Chondrocyte (in vitro differentiated cells): ENCODE results near the gene ATM. TPM values are rescaled to one million over a fixed set of nuclear protein-coding genes. Genes with fewer than 3 reads are reported as not detected.
A peak's percentile ranks its signal among the peaks of the same experiment; 100 is the strongest.

ENCODE experiments used
- DNase-seq: peaks from one replicate; pipeline ENCODE4 v3.0.0; 2021; ENCODE audit warnings: mixed read lengths, low spot score
- H3K27ac Mint-ChIP-seq: one replicate; pipeline ENCODE4 v1.8.0; 2021; ENCODE audit warnings: mild to moderate bottlenecking, moderate library complexity, mixed read lengths; ENCODE audit not compliant: unreplicated experiment
- H3K27me3 Mint-ChIP-seq: 2 replicates; pipeline ENCODE4 v1.8.0; 2021; ENCODE audit warnings: low read depth, mixed read lengths
- H3K36me3 Mint-ChIP-seq: 2 replicates; pipeline ENCODE4 v1.8.0; 2021; ENCODE audit warnings: low read depth, mixed read lengths
- H3K4me1 Mint-ChIP-seq: 2 replicates; pipeline ENCODE4 v1.8.0; 2021; ENCODE audit warnings: low read depth, mild to moderate bottlenecking, mixed read lengths
- H3K4me3 Mint-ChIP-seq: one replicate; pipeline ENCODE4 v1.8.0; 2021; ENCODE audit warnings: mild to moderate bottlenecking, moderate library complexity, mixed read lengths; ENCODE audit not compliant: unreplicated experiment
- H3K9me3 Mint-ChIP-seq: 2 replicates; pipeline ENCODE4 v1.8.0; 2021; ENCODE audit warnings: low read depth, mixed read lengths
- CTCF ChIP-seq: fragments of 200-600 bp; sonication (generic); IDR thresholded peaks from 2 replicates; pipeline ENCODE4 v1.5.0; 2021; ENCODE audit warnings: antibody characterized with exemption, mild to moderate bottlenecking, moderate library complexity
- total RNA-seq: library from RNA; stranded (reverse); gene quantifications from 3 replicates; pipeline ENCODE4 v1.2.1, GENCODE V29; 2021

The ATM gene
- total RNA-seq, 1 donor from 2014 or later = 59.5 TPM

GRCh38 chr11:108216988-108217387 lies 5.9 kb upstream of the ATM start:
- H3K27me3 Mint-ChIP-seq = no peaks in the 10 kb centered on the region
- H3K36me3 Mint-ChIP-seq = no peaks in the 10 kb centered on the region
- no peak for TF ChIP-seq CTCF
- H3K27ac Mint-ChIP-seq = no peak overlapping the region
- DNase-seq = no peak
- H3K9me3 Mint-ChIP-seq = no peaks in the 10 kb centered on the region
- H3K4me1 Mint-ChIP-seq = peaks cover 29% of the 10 kb centered on the region
- H3K4me3 Mint-ChIP-seq = no peak overlapping the region

GRCh38 chr11:108218455-108218854 lies 4.4 kb upstream of the ATM start:
- Mint-ChIP-seq H3K4me3 (no peak overlapping the region), H3K4me1 (peaks cover 29% of the 10 kb centered on the region), H3K27ac (no peak overlapping the region), H3K36me3 (no peaks in the 10 kb centered on the region), H3K27me3 (no peaks in the 10 kb centered on the region), H3K9me3 (no peaks in the 10 kb centered on the region)
- DNase-seq = no peak
- no peak for TF ChIP-seq CTCF

GRCh38 chr11:108218912-108219783 lies 3.7 kb upstream of the ATM start:
- no peaks in the 10 kb centered on the region for H3K9me3 Mint-ChIP-seq
- no peak overlapping the region for H3K4me3 Mint-ChIP-seq
- DNase-seq = no peak
- H3K4me1 Mint-ChIP-seq = peaks cover 29% of the 10 kb centered on the region
- H3K27me3 Mint-ChIP-seq = no peaks in the 10 kb centered on the region
- no peak overlapping the region for H3K27ac Mint-ChIP-seq
- no peaks in the 10 kb centered on the region for H3K36me3 Mint-ChIP-seq
- TF ChIP-seq CTCF = no peak

GRCh38 chr11:108220721-108221336 lies 2.0 kb upstream of the ATM start:
- H3K27me3 Mint-ChIP-seq = no peaks in the 10 kb centered on the region
- peak; percentile 33 for TF ChIP-seq CTCF
- no peak for DNase-seq
- no peak overlapping the region for H3K27ac Mint-ChIP-seq
- peaks cover 29% of the 10 kb centered on the region for H3K4me1 Mint-ChIP-seq
- H3K36me3 Mint-ChIP-seq = no peaks in the 10 kb centered on the region
- peak overlapping the region; percentile 95 for H3K4me3 Mint-ChIP-seq
- no peaks in the 10 kb centered on the region for H3K9me3 Mint-ChIP-seq

GRCh38 chr11:108221371-108221770 lies 1.5 kb upstream of the ATM start:
- no peak overlapping the region for H3K27ac Mint-ChIP-seq
- no peak for DNase-seq

More at GRCh38 chr11:108221371-108221770, 1.5 kb upstream of the ATM start:
- Mint-ChIP-seq H3K36me3 (no peaks in the 10 kb centered on the region), H3K4me3 (peak overlapping the region; percentile 95), H3K4me1 (peaks cover 32% of the 10 kb centered on the region), H3K9me3 (no peaks in the 10 kb centered on the region), H3K27me3 (no peaks in the 10 kb centered on the region)
- TF ChIP-seq CTCF = no peak
